DMS 273 (cell line): Measurements from ENCODE around the gene ANKRD30BL.
"Not testable (repeated sequence)": the region's sequence is repeated elsewhere in the genome, so short reads cannot be mapped to it uniquely, and the experiment has no call there.

Source experiments
- DNase-seq: peaks from one replicate; lab custom pipeline; 2025; ENCODE audit not compliant: unreplicated experiment; lab: John Stamatoyannopoulos, UW

Gene ANKRD30BL, protein sequence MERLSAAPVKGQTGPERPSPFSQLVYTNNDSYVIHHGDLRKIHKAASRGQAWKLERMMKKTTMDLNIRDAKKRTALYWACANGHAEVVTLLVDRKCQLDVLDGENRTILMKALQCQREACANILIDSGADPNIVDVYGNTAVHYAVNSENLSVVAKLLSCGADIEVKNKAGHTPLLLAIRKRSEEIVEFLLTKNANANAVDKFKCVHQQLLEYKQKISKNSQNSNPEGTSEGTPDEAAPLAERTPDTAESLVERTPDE

GRCh38 chr2:132161161-132162124 lies at the start of gene ANKRD30BL:
Gene ANKRD30BL (minus strand): TSS chr2:132161952. CDS start chr2:132161705, 247 bp downstream.
- DNase-seq: not testable (repeated sequence)

DNA sequence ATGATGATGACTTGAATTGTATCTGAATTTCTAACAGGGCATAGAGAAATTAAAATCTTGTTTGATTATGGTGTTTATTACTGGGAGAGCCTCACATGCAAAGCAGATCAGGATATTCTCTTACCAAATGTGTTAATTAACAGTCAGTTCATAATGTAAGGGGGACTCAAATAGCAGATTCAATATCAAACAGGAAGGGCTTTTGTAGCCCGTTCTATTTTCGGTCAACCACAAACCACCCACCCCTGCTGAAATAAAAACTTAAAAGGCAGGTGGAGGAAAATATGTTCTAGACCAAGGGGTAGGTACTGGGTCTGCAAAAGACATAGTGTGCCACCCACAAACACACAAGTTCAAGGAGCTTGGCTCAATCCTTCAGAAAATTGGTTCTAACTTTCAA lies 41.1 kb upstream of the ANKRD30BL start:
- not testable (repeated sequence) for DNase-seq

DNA sequence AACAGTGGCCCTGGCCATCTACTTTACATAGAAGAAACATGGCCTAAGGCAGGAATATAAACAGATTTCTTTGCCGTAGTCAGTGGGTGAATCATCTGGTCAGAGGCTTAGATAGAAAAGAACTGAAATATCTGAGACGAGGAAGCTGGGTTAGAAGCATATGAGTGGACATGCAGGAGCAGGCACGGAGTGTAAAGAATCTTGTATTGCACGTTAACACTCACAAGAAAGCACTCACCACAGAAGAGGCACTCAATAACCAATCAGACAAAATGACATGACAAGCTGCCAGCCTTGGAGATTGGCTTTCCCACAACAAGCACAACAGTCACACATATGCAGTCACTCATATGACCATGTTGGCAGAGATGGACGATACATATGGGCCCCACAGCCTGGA lies 31.1 kb upstream of the ANKRD30BL start:
- DNase-seq: not testable (repeated sequence)

DNA sequence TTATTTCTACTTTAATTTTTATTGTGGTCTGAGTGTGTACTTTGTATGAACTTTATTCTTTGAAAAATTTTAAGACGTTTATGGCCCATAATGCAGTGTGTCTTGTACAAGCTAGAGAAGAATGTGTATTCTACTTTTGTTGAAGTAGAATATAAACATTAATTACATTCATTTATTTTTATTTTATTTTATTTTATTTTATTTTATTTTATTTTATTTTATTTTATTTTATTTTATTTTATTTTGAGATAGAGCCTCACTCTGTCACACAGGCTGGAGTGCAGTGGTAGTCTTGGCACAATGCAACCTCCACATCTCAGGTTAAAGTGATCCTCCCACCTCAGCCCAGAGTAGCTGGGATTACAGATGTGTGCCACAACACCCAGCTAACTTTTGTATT lies 5.3 kb upstream of the ANKRD30BL start:
- DNase-seq: not testable (repeated sequence)

DNA sequence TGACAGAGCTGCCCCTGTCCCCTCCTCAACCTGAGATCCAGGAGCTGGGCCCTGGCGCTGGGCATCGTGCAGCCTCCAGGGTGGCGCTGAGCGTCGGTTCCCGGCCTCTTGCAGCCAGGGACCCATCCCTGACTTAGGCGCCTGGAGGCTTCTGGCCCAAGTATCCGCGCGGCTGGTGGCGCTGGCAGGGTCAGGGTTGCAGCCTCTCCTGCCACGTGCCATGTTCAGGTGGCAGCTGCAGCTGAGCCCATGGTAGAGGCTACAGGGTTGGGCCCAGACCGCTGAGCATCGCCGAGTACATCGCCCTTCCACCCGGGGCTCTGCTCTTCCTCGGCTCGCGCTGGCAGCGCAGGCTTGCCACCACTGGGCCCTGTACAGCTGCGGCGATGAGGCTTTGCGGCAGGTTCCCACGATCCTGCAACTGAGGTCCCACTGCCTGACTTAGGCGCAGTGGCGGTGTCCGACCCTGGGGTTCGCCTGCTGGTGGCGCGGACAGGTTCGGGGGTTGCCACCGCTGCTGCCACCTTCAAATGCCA lies 441 bp upstream of the ANKRD30BL start:
- DNase-seq: not testable (repeated sequence)

DNA sequence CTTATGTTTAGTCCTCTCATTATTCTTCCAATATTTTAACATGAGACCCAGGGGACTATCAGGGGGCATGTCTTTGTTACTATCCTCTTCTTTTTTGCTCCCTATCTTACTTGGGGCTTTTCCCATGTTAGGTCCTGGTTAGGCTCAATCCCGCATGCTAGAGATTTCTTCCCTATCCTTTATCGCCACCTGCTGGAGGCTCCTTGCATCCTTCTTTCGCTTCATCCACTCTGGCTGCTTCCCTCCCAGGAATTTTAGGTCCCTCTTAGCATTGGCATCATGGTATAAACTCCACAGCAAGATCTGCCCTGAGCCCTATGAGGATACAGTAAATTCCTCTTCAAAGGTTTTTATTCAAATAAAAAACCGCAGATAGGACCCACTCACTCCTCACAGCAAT lies 15.0 kb downstream of the ANKRD30BL start:
- peak; percentile 81 for DNase-seq
